Ovary (tissue), 3 donors: ENCODE measurements around the gene TMIE.

Source experiments
- CTCF ChIP-seq, 3 donors: fragments of 450-650 bp in 2 of 3; fragments of 200-600 bp in 1 of 3; IDR thresholded peaks; one replicate each; pipeline versions ENCODE4 v1.5.1 to v1.8.0; 2016 to 2022; ENCODE audit warnings: antibody characterized with exemption in 3 of 3, mild to moderate bottlenecking in 1 of 3
- POLR2A ChIP-seq: fragments of 450-650 bp; IDR thresholded peaks from one replicate; pipeline ENCODE4 v1.6.1; 2017; ENCODE audit warnings: antibody characterized with exemption, mild to moderate bottlenecking, moderate library complexity
- donor health status: DM: no; HTN: no; CAD: no.

GRCh38 chr3:46659285-46659684, 41.9 kb upstream of the TMIE start:
- no peak for TF ChIP-seq CTCF (IDR thresholded peaks at IDR 0.05)
- TF ChIP-seq POLR2A, result no peak
